Type B pancreatic cell (in vitro differentiated cells): ENCODE results near the gene MAD1L1. TPM values are rescaled to one million over a fixed set of nuclear protein-coding genes. Genes with fewer than 3 reads are reported as not detected.
A peak's percentile ranks its signal among the peaks of the same experiment; 100 is the strongest.

Experiments
- DNase-seq: peaks from one replicate; pipeline ENCODE4 v3.0.0; 2021; ENCODE audit warnings: mixed read lengths; ENCODE audit not compliant: unreplicated experiment; ENCODE audit errors: extremely low spot score
- H3K27ac Mint-ChIP-seq: 2 replicates; pipeline ENCODE4 v1.8.0; 2021; ENCODE audit warnings: mild to moderate bottlenecking, mixed read lengths
- H3K27me3 Mint-ChIP-seq: 2 replicates; pipeline ENCODE4 v1.8.0; 2021; ENCODE audit warnings: mixed read lengths
- H3K36me3 Mint-ChIP-seq: 2 replicates; pipeline ENCODE4 v1.8.0; 2021; ENCODE audit warnings: mixed read lengths
- H3K4me1 Mint-ChIP-seq: one replicate; pipeline ENCODE4 v1.8.0; 2021; ENCODE audit warnings: mixed read lengths; ENCODE audit not compliant: unreplicated experiment
- H3K4me3 Mint-ChIP-seq: 2 replicates; pipeline ENCODE4 v1.8.0; 2021; ENCODE audit warnings: mild to moderate bottlenecking, mixed read lengths
- H3K9me3 Mint-ChIP-seq: 2 replicates; pipeline ENCODE4 v1.8.0; 2021; ENCODE audit warnings: mixed read lengths
- CTCF ChIP-seq: fragments of 200-600 bp; sonication (generic); conservative IDR thresholded peaks from 2 replicates; pipeline ENCODE4 v1.5.0; 2021; ENCODE audit warnings: antibody characterized with exemption, mild to moderate bottlenecking
- total RNA-seq: library from RNA; stranded (reverse); gene quantifications from 2 replicates; pipeline ENCODE4 v1.2.1, GENCODE V29; 2021; ENCODE audit warnings: low replicate concordance

MAD1L1 gene
- total RNA-seq, 1 donor from 2014 or later, result 40.7 TPM

DNA sequence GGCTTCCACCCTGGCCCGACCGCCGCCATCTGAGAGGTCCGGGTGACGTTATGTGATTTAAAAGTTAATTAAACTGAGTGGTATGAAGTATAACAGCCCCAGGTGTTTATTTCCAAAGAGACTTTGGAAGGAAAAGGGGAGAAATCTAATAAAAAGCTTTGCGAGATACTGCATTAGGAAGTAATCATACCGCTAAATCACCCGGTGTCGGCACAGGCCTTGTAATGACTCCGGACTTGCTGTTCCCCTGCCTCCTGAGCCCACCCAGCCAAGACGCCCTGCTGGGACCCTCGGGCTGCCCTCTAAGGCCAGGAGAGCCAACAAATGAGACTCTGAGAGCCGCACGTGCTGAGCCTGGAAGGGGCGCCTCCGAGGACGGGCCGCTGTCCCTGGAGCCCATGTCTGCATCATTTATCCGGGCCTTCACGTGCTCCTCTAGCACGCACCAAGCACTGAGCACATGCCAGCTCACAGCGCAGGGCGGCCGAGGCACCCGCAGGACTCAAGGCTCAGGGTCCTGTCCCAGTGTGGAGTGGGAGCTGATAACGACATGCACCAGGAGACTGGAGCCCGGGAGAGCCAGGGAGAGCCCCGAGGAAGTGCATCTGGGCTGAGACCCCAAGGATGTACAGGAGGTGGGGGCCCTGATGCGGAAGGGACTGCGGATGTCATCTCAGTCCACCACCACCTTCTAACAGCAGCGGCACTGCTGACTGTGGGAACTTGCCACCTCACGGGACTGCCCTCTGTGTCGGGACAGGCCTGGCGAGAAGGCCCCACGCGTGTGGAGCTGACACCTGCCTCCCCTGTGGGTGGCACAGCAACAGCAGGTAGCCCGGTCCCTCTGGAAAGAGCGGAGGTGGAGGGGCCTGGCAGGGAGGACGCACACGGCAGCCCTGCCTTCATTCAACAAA, 380.0 kb downstream of the MAD1L1 start:
- DNase-seq, result no peak
- Mint-ChIP-seq H3K27me3 (peaks cover 3% of the 10 kb centered on the region), H3K36me3 (no peaks in the 10 kb centered on the region), H3K4me1 (peaks cover 18% of the 10 kb centered on the region), H3K9me3 (no peaks in the 10 kb centered on the region), H3K27ac (no peak overlapping the region), H3K4me3 (peak overlapping the region; percentile 71)
- TF ChIP-seq CTCF, result no peak

- DNase-seq, result no peak
- Mint-ChIP-seq H3K36me3 (no peaks in the 10 kb centered on the region), H3K27me3 (peaks cover 3% of the 10 kb centered on the region), H3K9me3 (no peaks in the 10 kb centered on the region), H3K4me3 (peak overlapping the region; percentile 20), H3K27ac (peak overlapping the region; percentile 65), H3K4me1 (peaks cover 18% of the 10 kb centered on the region)
- TF ChIP-seq CTCF, result no peak
Observed at GRCh38 chr7:1851721-1852516, 380.8 kb downstream of the MAD1L1 start.

GRCh38 chr7:1850976-1851571, 381.7 kb downstream of the MAD1L1 start:
- DNase-seq, result no peak
- H3K27me3 Mint-ChIP-seq, result peaks cover 3% of the 10 kb centered on the region
- no peaks in the 10 kb centered on the region for H3K36me3 Mint-ChIP-seq
- peak overlapping the region; percentile 20 for H3K4me3 Mint-ChIP-seq
- H3K4me1 Mint-ChIP-seq, result peaks cover 18% of the 10 kb centered on the region
- H3K9me3 Mint-ChIP-seq, result no peaks in the 10 kb centered on the region
- no peak overlapping the region for H3K27ac Mint-ChIP-seq
- TF ChIP-seq CTCF, result no peak

DNA sequence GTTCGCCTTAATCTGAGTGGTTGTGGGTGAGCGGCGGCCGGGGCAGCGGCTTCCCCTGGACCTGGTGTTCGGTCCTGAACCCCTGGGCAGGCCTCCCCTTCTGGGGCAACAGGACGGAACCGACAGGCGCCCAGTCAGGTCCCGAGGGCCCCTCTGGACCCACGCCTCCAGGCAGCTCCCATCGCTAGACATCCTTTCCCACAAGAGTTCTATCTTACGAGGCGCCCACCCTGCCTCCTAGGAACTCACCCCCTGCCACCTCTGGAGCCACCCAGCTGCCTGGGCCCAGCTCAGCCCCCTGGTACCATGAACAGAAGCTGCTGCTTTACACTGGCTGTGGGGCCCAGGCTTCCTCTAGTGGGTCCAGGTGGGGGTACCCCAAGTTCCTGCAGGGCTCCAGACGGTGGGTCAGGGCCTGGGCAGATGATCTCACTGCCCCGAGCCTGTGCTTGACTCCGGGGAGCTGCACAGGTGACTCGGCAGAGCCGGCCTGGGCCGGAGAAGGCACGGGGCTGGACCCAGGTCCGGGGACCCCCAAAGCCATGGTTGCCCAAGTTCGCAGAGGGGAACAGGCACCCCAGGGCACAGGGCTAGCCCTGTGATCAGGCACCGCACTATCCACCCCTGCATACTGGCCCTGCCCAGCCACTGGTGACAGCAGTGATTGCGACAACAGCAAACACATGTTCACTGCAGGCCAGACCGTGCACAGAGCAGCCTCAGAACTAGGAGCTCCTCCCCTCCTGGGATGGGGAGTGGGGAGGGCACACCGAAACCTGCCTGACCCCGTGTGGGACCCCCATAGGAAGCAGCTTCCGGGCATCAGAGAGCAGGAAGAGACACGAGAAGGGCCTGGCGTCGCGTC, 382.4 kb downstream of the MAD1L1 start:
- no peak overlapping the region for H3K4me3 Mint-ChIP-seq
- peaks cover 18% of the 10 kb centered on the region for H3K4me1 Mint-ChIP-seq
- H3K27me3 Mint-ChIP-seq, result peaks cover 3% of the 10 kb centered on the region

More for the DNA sequence above, 382.4 kb downstream of the MAD1L1 start:
- no peak for DNase-seq
- H3K27ac Mint-ChIP-seq, result no peak overlapping the region
- TF ChIP-seq CTCF, result no peak
- no peaks in the 10 kb centered on the region for H3K9me3 Mint-ChIP-seq
- H3K36me3 Mint-ChIP-seq, result no peaks in the 10 kb centered on the region
